ENCODE measurements around the gene GULP1.

DNA sequence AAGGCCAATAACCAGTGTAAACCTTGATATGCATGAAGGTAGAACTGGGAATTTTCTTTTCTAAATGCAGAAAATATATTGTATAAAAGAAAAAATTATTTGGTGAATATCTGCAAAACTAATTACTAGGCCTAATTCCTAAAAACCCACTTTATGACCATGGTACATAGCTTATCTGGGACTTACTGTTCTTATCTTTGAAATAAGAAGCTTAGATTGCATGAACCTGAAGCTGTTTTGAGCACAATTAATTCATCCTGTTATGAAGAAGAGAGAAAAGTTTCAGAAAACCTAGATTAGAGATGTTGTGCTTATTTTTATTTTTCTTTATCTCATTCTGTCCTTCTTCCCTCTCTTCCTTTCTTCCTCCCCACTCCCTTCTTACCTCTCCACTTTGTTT is 235.0 kb downstream of the GULP1 start:
- TF ChIP-seq, protein P1, sequence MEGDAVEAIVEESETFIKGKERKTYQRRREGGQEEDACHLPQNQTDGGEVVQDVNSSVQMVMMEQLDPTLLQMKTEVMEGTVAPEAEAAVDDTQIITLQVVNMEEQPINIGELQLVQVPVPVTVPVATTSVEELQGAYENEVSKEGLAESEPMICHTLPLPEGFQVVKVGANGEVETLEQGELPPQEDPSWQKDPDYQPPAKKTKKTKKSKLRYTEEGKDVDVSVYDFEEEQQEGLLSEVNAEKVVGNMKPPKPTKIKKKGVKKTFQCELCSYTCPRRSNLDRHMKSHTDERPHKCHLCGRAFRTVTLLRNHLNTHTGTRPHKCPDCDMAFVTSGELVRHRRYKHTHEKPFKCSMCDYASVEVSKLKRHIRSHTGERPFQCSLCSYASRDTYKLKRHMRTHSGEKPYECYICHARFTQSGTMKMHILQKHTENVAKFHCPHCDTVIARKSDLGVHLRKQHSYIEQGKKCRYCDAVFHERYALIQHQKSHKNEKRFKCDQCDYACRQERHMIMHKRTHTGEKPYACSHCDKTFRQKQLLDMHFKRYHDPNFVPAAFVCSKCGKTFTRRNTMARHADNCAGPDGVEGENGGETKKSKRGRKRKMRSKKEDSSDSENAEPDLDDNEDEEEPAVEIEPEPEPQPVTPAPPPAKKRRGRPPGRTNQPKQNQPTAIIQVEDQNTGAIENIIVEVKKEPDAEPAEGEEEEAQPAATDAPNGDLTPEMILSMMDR (IDR thresholded peaks at IDR 0.05; ENCODE audit: poor library complexity, severe bottlenecking), result no peak
- TF ChIP-seq RAD21 (conservative IDR thresholded peaks at IDR 0.05) (no peak), SMC3 (conservative IDR thresholded peaks at IDR 0.05; ENCODE audit: poor library complexity) (no peak)
- TF ChIP-seq, protein P2, sequence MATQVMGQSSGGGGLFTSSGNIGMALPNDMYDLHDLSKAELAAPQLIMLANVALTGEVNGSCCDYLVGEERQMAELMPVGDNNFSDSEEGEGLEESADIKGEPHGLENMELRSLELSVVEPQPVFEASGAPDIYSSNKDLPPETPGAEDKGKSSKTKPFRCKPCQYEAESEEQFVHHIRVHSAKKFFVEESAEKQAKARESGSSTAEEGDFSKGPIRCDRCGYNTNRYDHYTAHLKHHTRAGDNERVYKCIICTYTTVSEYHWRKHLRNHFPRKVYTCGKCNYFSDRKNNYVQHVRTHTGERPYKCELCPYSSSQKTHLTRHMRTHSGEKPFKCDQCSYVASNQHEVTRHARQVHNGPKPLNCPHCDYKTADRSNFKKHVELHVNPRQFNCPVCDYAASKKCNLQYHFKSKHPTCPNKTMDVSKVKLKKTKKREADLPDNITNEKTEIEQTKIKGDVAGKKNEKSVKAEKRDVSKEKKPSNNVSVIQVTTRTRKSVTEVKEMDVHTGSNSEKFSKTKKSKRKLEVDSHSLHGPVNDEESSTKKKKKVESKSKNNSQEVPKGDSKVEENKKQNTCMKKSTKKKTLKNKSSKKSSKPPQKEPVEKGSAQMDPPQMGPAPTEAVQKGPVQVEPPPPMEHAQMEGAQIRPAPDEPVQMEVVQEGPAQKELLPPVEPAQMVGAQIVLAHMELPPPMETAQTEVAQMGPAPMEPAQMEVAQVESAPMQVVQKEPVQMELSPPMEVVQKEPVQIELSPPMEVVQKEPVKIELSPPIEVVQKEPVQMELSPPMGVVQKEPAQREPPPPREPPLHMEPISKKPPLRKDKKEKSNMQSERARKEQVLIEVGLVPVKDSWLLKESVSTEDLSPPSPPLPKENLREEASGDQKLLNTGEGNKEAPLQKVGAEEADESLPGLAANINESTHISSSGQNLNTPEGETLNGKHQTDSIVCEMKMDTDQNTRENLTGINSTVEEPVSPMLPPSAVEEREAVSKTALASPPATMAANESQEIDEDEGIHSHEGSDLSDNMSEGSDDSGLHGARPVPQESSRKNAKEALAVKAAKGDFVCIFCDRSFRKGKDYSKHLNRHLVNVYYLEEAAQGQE (IDR thresholded peaks at IDR 0.05; ENCODE audit: borderline replicate concordance), result no peak

Data from neural cell (in vitro differentiated cells).